GM12872 (cell line): ENCODE results near the gene TSHZ2.

ENCODE experiments used
- CTCF ChIP-seq: IDR thresholded peaks from 3 replicates; pipeline ENCODE4 v1.5.1; 2011; ENCODE audit warnings: low read depth, mild to moderate bottlenecking, low read length, moderate library complexity; ENCODE audit not compliant: insufficient read depth

TSHZ2 gene

GRCh38 chr20:53255102-53255710, 283.0 kb downstream of the TSHZ2 start:
- TF ChIP-seq CTCF = no peak

- no peak for TF ChIP-seq CTCF
Measured at GRCh38 chr20:53258741-53259140, 286.6 kb downstream of the TSHZ2 start.

- TF ChIP-seq CTCF = no peak
Measured at GRCh38 chr20:53260168-53260567, 288.0 kb downstream of the TSHZ2 start.

GRCh38 chr20:53260591-53260990, 288.4 kb downstream of the TSHZ2 start:
- TF ChIP-seq CTCF = no peak

GRCh38 chr20:53262365-53262764, 290.2 kb downstream of the TSHZ2 start:
- TF ChIP-seq CTCF = no peak

- no peak for TF ChIP-seq CTCF
Measured at GRCh38 chr20:53263554-53264438, 291.6 kb downstream of the TSHZ2 start.

GRCh38 chr20:53264604-53265003, 292.4 kb downstream of the TSHZ2 start:
- no peak for TF ChIP-seq CTCF
